Neural cell (in vitro differentiated cells): Measurements from ENCODE around the gene RAD51B. TPM values are rescaled to one million over a fixed set of nuclear protein-coding genes. Genes with fewer than 3 reads are reported as not detected.

ENCODE experiments used
- H2AFZ ChIP-seq: fragments of 200-600, 300-800 bp; sonication (generic), shearing (Covaris generic); 2 replicates; pipeline ENCODE4 v1.6.0; 2014; ENCODE audit warnings: low read depth, mild to moderate bottlenecking, antibody characterized with exemption, low read length, moderate library complexity
- H3F3A ChIP-seq: fragments of 200-600 bp; shearing (Covaris generic); 2 replicates; pipeline ENCODE4 v1.6.1; 2016; ENCODE audit warnings: mild to moderate bottlenecking, moderate library complexity, mixed read lengths, antibody characterized with exemption, low read length; ENCODE audit not compliant: insufficient read depth, poor library complexity, severe bottlenecking
- H3K27ac ChIP-seq: fragments of 200-600, 300-800 bp; sonication (generic), shearing (Covaris generic); 2 replicates; pipeline ENCODE4 v1.5.1; 2014; ENCODE audit warnings: mild to moderate bottlenecking, low read length, moderate library complexity
- H3K27me3 ChIP-seq: fragments of 300-800, 200-600 bp; sonication (generic), shearing (Covaris generic); 2 replicates; pipeline ENCODE4 v1.6.0; 2014; ENCODE audit warnings: mild to moderate bottlenecking, low read depth, low read length, moderate library complexity; ENCODE audit not compliant: insufficient read depth
- H3K36me3 ChIP-seq: fragments of 300-800, 200-600 bp; sonication (generic), shearing (Covaris generic); 2 replicates; pipeline ENCODE4 v1.5.1; 2014; ENCODE audit warnings: mild to moderate bottlenecking, antibody characterized with exemption, low read length, moderate library complexity; ENCODE audit not compliant: insufficient read depth
- H3K4me2 ChIP-seq: fragments of 300-800, 200-600 bp; sonication (generic), shearing (Covaris generic); 2 replicates; pipeline ENCODE4 v1.6.0; 2014; ENCODE audit warnings: mild to moderate bottlenecking, low read length
- H3K4me3 ChIP-seq: fragments of 300-800, 200-600 bp; sonication (generic), shearing (Covaris generic); 2 replicates; pipeline ENCODE4 v1.5.1; 2014; ENCODE audit warnings: mild to moderate bottlenecking, low read length, moderate library complexity
- H3K79me2 ChIP-seq: fragments of 200-600 bp; shearing (Covaris generic); replicated peaks from 2 replicates; pipeline ENCODE4 v1.6.0; 2014; ENCODE audit warnings: mild to moderate bottlenecking, low read length, moderate library complexity; ENCODE audit not compliant: insufficient read depth
- H3K9ac ChIP-seq: fragments of 300-800, 200-600 bp; sonication (generic), shearing (Covaris generic); 2 replicates; pipeline ENCODE4 v1.6.1; 2016; ENCODE audit warnings: mild to moderate bottlenecking, low read length, mixed read lengths
- H3K9me2 ChIP-seq: fragments of 200-600 bp; shearing (Covaris generic); 2 replicates; pipeline ENCODE4 v1.6.1; 2016; ENCODE audit warnings: mild to moderate bottlenecking, low read length, mixed read lengths; ENCODE audit not compliant: insufficient read depth
- H3K9me3 ChIP-seq: fragments of 200-600, 300-800 bp; sonication (generic), shearing (Covaris generic); 2 replicates; pipeline ENCODE4 v1.6.1; 2016; ENCODE audit warnings: mild to moderate bottlenecking, mixed run types, low read length, moderate library complexity, mixed read lengths
- H4K20me1 ChIP-seq: fragments of 200-600 bp; shearing (Covaris generic); 2 replicates; pipeline ENCODE4 v1.6.1; 2016; ENCODE audit warnings: mild to moderate bottlenecking, mixed run types; ENCODE audit not compliant: insufficient read depth
- CTCF ChIP-seq: fragments of 450-650 bp; IDR thresholded peaks from 2 replicates; pipeline ENCODE4 v1.5.1; 2014; ENCODE audit warnings: antibody characterized with exemption, mild to moderate bottlenecking, moderate library complexity; ENCODE audit not compliant: poor library complexity, severe bottlenecking
- EP300 ChIP-seq: fragments of 450-650 bp; conservative IDR thresholded peaks from 2 replicates; pipeline ENCODE4 v1.6.1; 2014; ENCODE audit warnings: antibody characterized with exemption, mild to moderate bottlenecking, moderate library complexity; ENCODE audit not compliant: poor library complexity, severe bottlenecking
- EZH2 ChIP-seq: fragments of 200-600, 300-800 bp; shearing (Covaris generic), sonication (generic); IDR thresholded peaks from 2 replicates; pipeline ENCODE4 v1.6.1; 2014; ENCODE audit warnings: antibody characterized with exemption, low read length, borderline replicate concordance, mild to moderate bottlenecking; ENCODE audit not compliant: insufficient read depth, poor library complexity, severe bottlenecking
- MXI1 ChIP-seq: fragments of 450-650 bp; conservative IDR thresholded peaks from 2 replicates; pipeline ENCODE4 v1.6.1; 2014; ENCODE audit warnings: antibody characterized with exemption, mild to moderate bottlenecking; ENCODE audit not compliant: poor library complexity, severe bottlenecking
- POLR2AphosphoS5 ChIP-seq: IDR thresholded peaks from 2 replicates; pipeline ENCODE4 v1.6.1; 2012
- RAD21 ChIP-seq: fragments of 450-650 bp; conservative IDR thresholded peaks from 2 replicates; pipeline ENCODE4 v1.6.1; 2014; ENCODE audit warnings: antibody characterized with exemption, mild to moderate bottlenecking, moderate library complexity
- REST ChIP-seq: IDR thresholded peaks from 2 replicates; pipeline ENCODE4 v1.6.1; 2012; ENCODE audit warnings: borderline replicate concordance
- SMC3 ChIP-seq: fragments of 450-650 bp; conservative IDR thresholded peaks from 2 replicates; pipeline ENCODE4 v1.6.1; 2014; ENCODE audit warnings: antibody characterized with exemption, mild to moderate bottlenecking, moderate library complexity; ENCODE audit not compliant: poor library complexity
- TAF1 ChIP-seq: IDR thresholded peaks from 2 replicates; pipeline ENCODE4 v1.6.1; 2012; ENCODE audit warnings: low read depth
- polyA plus RNA-seq: library from polyadenylated mRNA; depleted of rRNA; stranded (reverse); fragments of >200 nt; gene quantifications from 2 replicates; pipeline ENCODE4 v1.2.3, GENCODE V29; 2014

The RAD51B gene
- polyA plus RNA-seq, 1 donor from 2014 or later = 3.1 TPM

GRCh38 chr14:68380329-68380741, 560.8 kb downstream of the RAD51B start:
- Histone ChIP-seq H3K4me2 (no peak overlapping the region), H3K9me2 (no peaks in the 10 kb centered on the region), H3K4me3 (no peak overlapping the region), H3K36me3 (no peaks in the 10 kb centered on the region), H4K20me1 (no peaks in the 10 kb centered on the region), H3K27me3 (no peaks in the 10 kb centered on the region), H3K27ac (no peak overlapping the region), H3K79me2 (no peaks in the 10 kb centered on the region), H2AFZ (no peak overlapping the region), H3K9me3 (no peaks in the 10 kb centered on the region), H3K9ac (no peak overlapping the region), H3F3A (no peaks in the 10 kb centered on the region)
- TF ChIP-seq POLR2AphosphoS5 (no peak), EZH2 (no peak), CTCF (no peak)

- H3K27ac ChIP-seq = no peak overlapping the region
- no peak overlapping the region for H2AFZ ChIP-seq
- no peaks in the 10 kb centered on the region for H4K20me1 ChIP-seq
- H3K79me2 ChIP-seq = no peaks in the 10 kb centered on the region
- no peak for TF ChIP-seq REST
- TF ChIP-seq SMC3 = no peak
- TF ChIP-seq EZH2 = no peak
- no peak for TF ChIP-seq TAF1
- TF ChIP-seq CTCF = no peak
- no peak for TF ChIP-seq EP300
- no peak for TF ChIP-seq RAD21
- TF ChIP-seq MXI1 = no peak
- TF ChIP-seq POLR2AphosphoS5 = no peak
- no peaks in the 10 kb centered on the region for H3K9me3 ChIP-seq
- H3K27me3 ChIP-seq = no peaks in the 10 kb centered on the region
- H3F3A ChIP-seq = no peaks in the 10 kb centered on the region
- no peaks in the 10 kb centered on the region for H3K36me3 ChIP-seq
- no peak overlapping the region for H3K4me2 ChIP-seq
- H3K9ac ChIP-seq = no peak overlapping the region
- no peaks in the 10 kb centered on the region for H3K9me2 ChIP-seq
- no peak overlapping the region for H3K4me3 ChIP-seq
These were observed 564.8 kb downstream of the RAD51B start for GRCh38 chr14:68384335-68384734.
